Calu3 (cell line): ENCODE results near the gene ADRB2. TPM values are rescaled to one million over a fixed set of nuclear protein-coding genes. Genes with fewer than 3 reads are reported as not detected.
A peak's percentile ranks its signal among the peaks of the same experiment; 100 is the strongest.

Source experiments
- Bru-seq: library from RNA; stranded (reverse); fragments of 400-500 nt; gene quantifications from one replicate; lab custom pipeline; 2021; lab: Mats Ljungman, UMichigan
- BruChase-seq, 2 experiments: library from RNA; stranded (reverse); fragments of 400-500 nt; gene quantifications; one replicate each; lab custom pipeline; 2021; lab: Mats Ljungman, UMichigan
- BruUV-seq: library from RNA; stranded (reverse); fragments of 400-500 nt; replicated peaks from 2 replicates; lab custom pipeline; 2021; lab: Mats Ljungman, UMichigan
- CTCF ChIA-PET: fragments of 300-600 bp; sonication (Branson Sonifier 250); formaldehyde crosslinking; loops from one replicate; lab custom pipeline; 2022; ENCODE audit warnings: antibody characterized with exemption; lab: Charles Lee
- DNase-seq: peaks from one replicate; pipeline ENCODE4 v3.0.0; 2022
- H3K27ac Mint-ChIP-seq: one replicate; pipeline ENCODE4 v1.8.0; 2022; ENCODE audit warnings: mixed read lengths; ENCODE audit not compliant: unreplicated experiment
- H3K27me3 Mint-ChIP-seq: one replicate; pipeline ENCODE4 v1.8.0; 2022; ENCODE audit warnings: mixed read lengths; ENCODE audit not compliant: unreplicated experiment
- H3K36me3 Mint-ChIP-seq: one replicate; pipeline ENCODE4 v1.8.0; 2022; ENCODE audit warnings: mild to moderate bottlenecking, moderate library complexity, mixed read lengths; ENCODE audit not compliant: insufficient read depth, unreplicated experiment
- H3K4me1 Mint-ChIP-seq: one replicate; pipeline ENCODE4 v1.8.0; 2022; ENCODE audit warnings: mild to moderate bottlenecking, low read depth, mixed read lengths; ENCODE audit not compliant: unreplicated experiment
- H3K4me3 Mint-ChIP-seq: one replicate; pipeline ENCODE4 v1.8.0; 2022; ENCODE audit warnings: mild to moderate bottlenecking, low read depth, moderate library complexity, mixed read lengths; ENCODE audit not compliant: unreplicated experiment
- H3K9me3 Mint-ChIP-seq: one replicate; pipeline ENCODE4 v1.8.0; 2022; ENCODE audit warnings: low read depth, mixed read lengths; ENCODE audit not compliant: unreplicated experiment
- CTCF ChIP-seq: fragments of 200-600 bp; IDR thresholded peaks from one replicate; pipeline ENCODE4 v1.8.0; 2022; ENCODE audit warnings: antibody characterized with exemption; ENCODE audit not compliant: unreplicated experiment
- intact Hi-C: fragments of 100-400 bp; cut with micrococcal nuclease; formaldehyde crosslinking; loops from one replicate; pipeline ENCODE4 v1.10.0; 2022; ENCODE audit not compliant: unreplicated experiment
- long read RNA-seq: library from polyadenylated mRNA; stranded (forward); transcript quantifications from one replicate; pipeline ENCODE4 v2.0.0, GENCODE V29; 2022
- total RNA-seq: library from RNA; stranded (reverse); gene quantifications from 2 replicates; pipeline ENCODE4 v1.2.3, GENCODE V29; 2022

ADRB2 gene
- total RNA-seq, result 16.6 and 16.9 TPM in 2 replicates
- Bru-seq, nascent RNA, result percentile 93 among the genes with signal in this experiment
- percentile 73 among the genes with signal in this experiment for BruChase-seq, experiment 1, labeled RNA remaining after a 6-hour chase
- percentile 88 among the genes with signal in this experiment for BruChase-seq, experiment 2, labeled RNA remaining after a 2-hour chase
- long read RNA-seq, transcript ADRB2-201 (1 exons, 3,443 nt), result major isoform, 56 of 62 reads
- long read RNA-seq, partial matches to known transcripts, result 0 of 62 reads
- long read RNA-seq, other reads (novel, unspliced or antisense), result 6 of 62 reads

DNA sequence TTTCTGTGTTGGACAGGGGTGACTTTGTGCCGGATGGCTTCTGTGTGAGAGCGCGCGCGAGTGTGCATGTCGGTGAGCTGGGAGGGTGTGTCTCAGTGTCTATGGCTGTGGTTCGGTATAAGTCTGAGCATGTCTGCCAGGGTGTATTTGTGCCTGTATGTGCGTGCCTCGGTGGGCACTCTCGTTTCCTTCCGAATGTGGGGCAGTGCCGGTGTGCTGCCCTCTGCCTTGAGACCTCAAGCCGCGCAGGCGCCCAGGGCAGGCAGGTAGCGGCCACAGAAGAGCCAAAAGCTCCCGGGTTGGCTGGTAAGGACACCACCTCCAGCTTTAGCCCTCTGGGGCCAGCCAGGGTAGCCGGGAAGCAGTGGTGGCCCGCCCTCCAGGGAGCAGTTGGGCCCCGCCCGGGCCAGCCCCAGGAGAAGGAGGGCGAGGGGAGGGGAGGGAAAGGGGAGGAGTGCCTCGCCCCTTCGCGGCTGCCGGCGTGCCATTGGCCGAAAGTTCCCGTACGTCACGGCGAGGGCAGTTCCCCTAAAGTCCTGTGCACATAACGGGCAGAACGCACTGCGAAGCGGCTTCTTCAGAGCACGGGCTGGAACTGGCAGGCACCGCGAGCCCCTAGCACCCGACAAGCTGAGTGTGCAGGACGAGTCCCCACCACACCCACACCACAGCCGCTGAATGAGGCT, at the start of gene ADRB2:
Gene ADRB2, plus strand, starts transcription at position 559 of the 686 bp plus-strand sequence. CDS start 221 bp downstream, outside the sequence.
- peaks cover 58% of the 10 kb centered on the region for H3K36me3 Mint-ChIP-seq

GRCh38 chr5:148776780-148777179, 49.6 kb upstream of the ADRB2 start:
- Mint-ChIP-seq H3K27me3 (no peaks in the 10 kb centered on the region), H3K27ac (peak overlapping the region; percentile 26), H3K4me1 (peaks cover 27% of the 10 kb centered on the region), H3K36me3 (no peaks in the 10 kb centered on the region), H3K4me3 (no peak overlapping the region), H3K9me3 (peaks cover 4% of the 10 kb centered on the region)
- BruUV-seq, result no TSS peak
- CTCF ChIA-PET, result interaction anchor here (0.7 to 0.8 kb wide), 5 partner anchors 37 to 756 kb away, joined by 3 to 4 read pairs (median 3); no protein-coding TSS in a partner anchor
- DNase-seq, result peak; percentile 88
- TF ChIP-seq CTCF, result no peak
- intact Hi-C loops, result no loop called here

More for the DNA sequence above, at the start of gene ADRB2:
- no peak for TF ChIP-seq CTCF
- Mint-ChIP-seq H3K4me1 (peaks cover 16% of the 10 kb centered on the region), H3K4me3 (peak within 1 kb of the TSS; percentile 88), H3K27me3 (no peaks in the 10 kb centered on the region), H3K9me3 (no peaks in the 10 kb centered on the region), H3K27ac (peak within 1 kb of the TSS; percentile 79)
- no TSS peak for BruUV-seq
- intact Hi-C loops, result loop anchor here (1.0 to 5.0 kb wide), 4 partner anchors 172 to 384 kb away; no protein-coding TSS in a partner anchor
- DNase-seq, result peak; percentile 99
- CTCF ChIA-PET, result interaction anchor here (0.5 to 2.1 kb wide), 17 partner anchors 20 to 317 kb away, joined by 3 to 10 read pairs (median 5); no protein-coding TSS in a partner anchor

DNA sequence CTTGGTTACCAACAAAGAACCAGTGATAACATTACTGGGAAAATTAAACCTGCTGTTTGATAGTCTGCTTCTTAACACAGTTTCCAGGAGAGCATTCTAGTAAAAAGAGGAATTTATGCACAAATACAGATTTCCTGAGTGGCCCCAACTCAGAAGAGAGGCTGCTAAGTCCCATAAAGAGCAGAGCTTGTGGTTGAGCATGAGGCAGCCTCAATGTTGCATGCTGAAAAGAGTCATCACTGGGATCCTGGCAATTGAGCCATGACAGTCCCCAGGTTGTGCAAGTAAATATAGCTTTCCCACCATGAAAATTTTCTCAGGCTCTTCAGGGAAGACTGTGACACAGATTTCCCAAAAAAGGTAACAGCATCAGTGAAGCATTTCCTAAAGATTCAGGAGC, 47.5 kb upstream of the ADRB2 start:
- no peaks in the 10 kb centered on the region for H3K36me3 Mint-ChIP-seq
- intact Hi-C loops, result no loop called here
- no peaks in the 10 kb centered on the region for H3K27me3 Mint-ChIP-seq
- H3K4me3 Mint-ChIP-seq, result no peak overlapping the region
- no peak overlapping the region for H3K27ac Mint-ChIP-seq
- CTCF ChIA-PET, result no interaction called here
- no peak for TF ChIP-seq CTCF
- no peak for DNase-seq
- H3K4me1 Mint-ChIP-seq, result peaks cover 27% of the 10 kb centered on the region
- peaks cover 4% of the 10 kb centered on the region for H3K9me3 Mint-ChIP-seq
- BruUV-seq, result no TSS peak

DNA sequence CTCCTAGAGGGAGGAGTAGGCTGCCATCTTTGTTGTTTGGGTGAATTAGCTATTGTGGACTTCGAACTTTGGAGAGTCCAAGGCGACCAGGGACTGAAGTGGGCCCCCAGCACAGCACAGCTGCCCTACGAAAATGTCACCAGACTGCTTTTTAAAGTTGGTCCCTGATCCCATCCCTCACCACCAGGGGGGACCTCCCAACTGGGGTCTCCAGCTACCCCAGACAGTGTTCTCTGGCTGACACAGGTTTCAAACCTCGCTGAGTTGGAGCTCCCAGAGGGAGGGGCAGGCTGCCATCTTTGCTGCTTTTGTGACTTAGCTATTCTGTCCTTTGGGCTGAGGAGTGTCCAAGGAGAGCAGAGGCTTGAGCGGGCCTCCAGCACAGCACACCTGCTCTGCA, 45.7 kb upstream of the ADRB2 start:
- intact Hi-C loops, result no loop called here
- CTCF ChIA-PET, result interaction anchor here (0.8 to 1.3 kb wide), 3 partner anchors 9 to 50 kb away, joined by 3 to 6 read pairs (median 4); no protein-coding TSS in a partner anchor

More for the DNA sequence above, 45.7 kb upstream of the ADRB2 start:
- H3K27me3 Mint-ChIP-seq, result no peaks in the 10 kb centered on the region
- H3K4me3 Mint-ChIP-seq, result no peak overlapping the region
- TF ChIP-seq CTCF, result peak; percentile 28
- no peaks in the 10 kb centered on the region for H3K36me3 Mint-ChIP-seq
- no peak for DNase-seq
- H3K9me3 Mint-ChIP-seq, result peaks cover 4% of the 10 kb centered on the region
- H3K27ac Mint-ChIP-seq, result no peak overlapping the region
- H3K4me1 Mint-ChIP-seq, result peaks cover 27% of the 10 kb centered on the region
- no TSS peak for BruUV-seq
